ENCODE measurements around the gene PLCL1. TPM values are rescaled to one million over a fixed set of nuclear protein-coding genes. Genes with fewer than 3 reads are reported as not detected.

Gene PLCL1
- total and polyA plus RNA-seq, 2 donors from 2014 or later = 13.6 to 14.7 TPM

- Histone ChIP-seq H3K9ac (ENCODE audit: low read length in 3 of 3) (no peak overlapping the region), H3K4me1 (ENCODE audit: control insufficient read depth in 2 of 3, insufficient read depth in 2 of 3, low read depth in 1 of 3, low read length in 3 of 3) (peaks cover 0 to 15% (median 9%) of the 10 kb centered on the region in 3 donors), H3K9me3 (ENCODE audit: control insufficient read depth in 2 of 3, insufficient read depth in 1 of 3, low read length in 3 of 3) (no peaks in the 10 kb centered on the region), H3K27ac (ENCODE audit: low read depth in 2 of 2, low read length in 2 of 2) (no peak overlapping the region), H3K27me3 (ENCODE audit: control insufficient read depth, insufficient read depth, low read length) (no peaks in the 10 kb centered on the region), H3K4me3 (ENCODE audit: low read length in 3 of 3) (no peak overlapping the region), H3K36me3 (ENCODE audit: control insufficient read depth in 2 of 3, insufficient read depth in 3 of 3, low read length in 3 of 3) (no peaks in the 10 kb centered on the region)
- FAIRE-seq (no peak), DNase-seq (peak in 2 of 5 donors; percentile 20 to 62)
- TF ChIP-seq CTCF (IDR thresholded peaks at IDR 0.05; ENCODE audit: borderline replicate concordance, extremely low read depth, insufficient read depth) = no peak
- intact Hi-C loops (cut with DNase I) = no loop called here
Measured at GRCh38 chr2:197850882-197851450, 46.6 kb downstream of the PLCL1 start.

GRCh38 chr2:197851451-197851850 is 47.1 kb downstream of the PLCL1 start:
- H3K4me1 ChIP-seq (ENCODE audit: control insufficient read depth in 2 of 3, insufficient read depth in 2 of 3, low read depth in 1 of 3, low read length in 3 of 3) = peaks cover 0 to 17% (median 9%) of the 10 kb centered on the region in 3 donors
- intact Hi-C loops (cut with DNase I) = no loop called here
- H3K4me3 ChIP-seq (ENCODE audit: low read length in 3 of 3) = no peak overlapping the region
- no peak overlapping the region for H3K9ac ChIP-seq (ENCODE audit: low read length in 3 of 3)
- TF ChIP-seq CTCF (IDR thresholded peaks at IDR 0.05; ENCODE audit: borderline replicate concordance, extremely low read depth, insufficient read depth) = no peak
- FAIRE-seq = no peak
- H3K36me3 ChIP-seq (ENCODE audit: control insufficient read depth in 2 of 3, insufficient read depth in 3 of 3, low read length in 3 of 3) = no peaks in the 10 kb centered on the region
- no peaks in the 10 kb centered on the region for H3K9me3 ChIP-seq (ENCODE audit: control insufficient read depth in 2 of 3, insufficient read depth in 1 of 3, low read length in 3 of 3)
- no peak for DNase-seq
- H3K27ac ChIP-seq (ENCODE audit: low read depth in 2 of 2, low read length in 2 of 2) = no peak overlapping the region
- H3K27me3 ChIP-seq (ENCODE audit: control insufficient read depth, insufficient read depth, low read length) = no peaks in the 10 kb centered on the region

GRCh38 chr2:197852108-197852507 is 47.7 kb downstream of the PLCL1 start:
- Histone ChIP-seq H3K27ac (ENCODE audit: low read depth in 2 of 2, low read length in 2 of 2) (no peak overlapping the region), H3K4me3 (ENCODE audit: low read length in 3 of 3) (no peak overlapping the region), H3K9ac (ENCODE audit: low read length in 3 of 3) (no peak overlapping the region), H3K27me3 (ENCODE audit: control insufficient read depth, insufficient read depth, low read length) (no peaks in the 10 kb centered on the region), H3K36me3 (ENCODE audit: control insufficient read depth in 2 of 3, insufficient read depth in 3 of 3, low read length in 3 of 3) (no peaks in the 10 kb centered on the region), H3K9me3 (ENCODE audit: control insufficient read depth in 2 of 3, insufficient read depth in 1 of 3, low read length in 3 of 3) (no peaks in the 10 kb centered on the region), H3K4me1 (ENCODE audit: control insufficient read depth in 2 of 3, insufficient read depth in 2 of 3, low read depth in 1 of 3, low read length in 3 of 3) (peaks cover 0 to 16% (median 9%) of the 10 kb centered on the region in 3 donors)
- intact Hi-C loops (cut with DNase I) = no loop called here
- FAIRE-seq (no peak), DNase-seq (no peak)
- no peak for TF ChIP-seq CTCF (IDR thresholded peaks at IDR 0.05; ENCODE audit: borderline replicate concordance, extremely low read depth, insufficient read depth)

GRCh38 chr2:197853549-197853948 is 49.2 kb downstream of the PLCL1 start:
- no peak for TF ChIP-seq CTCF (IDR thresholded peaks at IDR 0.05; ENCODE audit: borderline replicate concordance, extremely low read depth, insufficient read depth)
- H3K9ac ChIP-seq (ENCODE audit: low read length in 3 of 3) = no peak overlapping the region
- H3K27me3 ChIP-seq (ENCODE audit: control insufficient read depth, insufficient read depth, low read length) = no peaks in the 10 kb centered on the region
- peaks cover 0 to 4% (median 0%) of the 10 kb centered on the region in 3 donors for H3K9me3 ChIP-seq (ENCODE audit: control insufficient read depth in 2 of 3, insufficient read depth in 1 of 3, low read length in 3 of 3)
- no peak overlapping the region for H3K4me3 ChIP-seq (ENCODE audit: low read length in 3 of 3)
- intact Hi-C loops (cut with DNase I) = no loop called here
- no peaks in the 10 kb centered on the region for H3K36me3 ChIP-seq (ENCODE audit: control insufficient read depth in 2 of 3, insufficient read depth in 3 of 3, low read length in 3 of 3)
- FAIRE-seq (no peak), DNase-seq (no peak)
- H3K4me1 ChIP-seq (ENCODE audit: control insufficient read depth in 2 of 3, insufficient read depth in 2 of 3, low read depth in 1 of 3, low read length in 3 of 3) = peaks cover 0 to 22% (median 8%) of the 10 kb centered on the region in 3 donors
- no peak overlapping the region for H3K27ac ChIP-seq (ENCODE audit: low read depth in 2 of 2, low read length in 2 of 2)

Data from kidney (tissue), 14 donors.